Fibroblast of skin of scalp (primary cell): Measurements from ENCODE around the gene RIBC1.
"Not testable (repeated sequence)": the region's sequence is repeated elsewhere in the genome, so short reads cannot be mapped to it uniquely, and the experiment has no call there.

Experiments used
- DNase-seq: peaks from one replicate; pipeline ENCODE4 v3.0.0-alpha.2; 2013

RIBC1 gene

GRCh38 chrX:53437206-53437605 is 14.5 kb downstream of the RIBC1 start:
- no peak for DNase-seq

- no peak for DNase-seq
Observed at GRCh38 chrX:53438174-53438831, 15.6 kb downstream of the RIBC1 start.

- no peak for DNase-seq
Observed at GRCh38 chrX:53438832-53439230, 16.2 kb downstream of the RIBC1 start.

- DNase-seq: no peak
Observed at GRCh38 chrX:53440101-53440500, 17.4 kb downstream of the RIBC1 start.

- peak; percentile 37 for DNase-seq
Observed at GRCh38 chrX:53440621-53441517, 18.2 kb downstream of the RIBC1 start.

GRCh38 chrX:53441531-53442321 is 19.1 kb downstream of the RIBC1 start:
- DNase-seq: peak; percentile 77

- DNase-seq: no peak
Observed at GRCh38 chrX:53442322-53442631, 19.6 kb downstream of the RIBC1 start.

- DNase-seq: peak; percentile 18
Observed at GRCh38 chrX:53445977-53446376, 23.3 kb downstream of the RIBC1 start.

- DNase-seq: no peak
Observed at GRCh38 chrX:53447441-53447840, 24.8 kb downstream of the RIBC1 start.

- DNase-seq: no peak
Observed at GRCh38 chrX:53449632-53450031, 27.0 kb downstream of the RIBC1 start.

- DNase-seq: no peak
Observed at GRCh38 chrX:53452812-53453211, 30.1 kb downstream of the RIBC1 start.

- no peak for DNase-seq
Observed at GRCh38 chrX:53456254-53456653, 33.6 kb downstream of the RIBC1 start.

- DNase-seq: no peak
Observed at GRCh38 chrX:53458082-53458481, 35.4 kb downstream of the RIBC1 start.

GRCh38 chrX:53468659-53469058 is 46.0 kb downstream of the RIBC1 start:
- not testable (repeated sequence) for DNase-seq

GRCh38 chrX:53471346-53471745 is 48.7 kb downstream of the RIBC1 start:
- DNase-seq: no peak

- DNase-seq: no peak
Observed at GRCh38 chrX:53474707-53475106, 52.0 kb downstream of the RIBC1 start.

- DNase-seq: no peak
Observed at GRCh38 chrX:53476371-53476770, 53.7 kb downstream of the RIBC1 start.

GRCh38 chrX:53479301-53479700 is 56.6 kb downstream of the RIBC1 start:
- DNase-seq: peak; percentile 5
